ENCODE data around the gene TESMIN. TPM values are rescaled to one million over a fixed set of nuclear protein-coding genes. Genes with fewer than 3 reads are reported as not detected.

TESMIN gene
- total RNA-seq, 1 donor from 2014 or later, result 0.46 TPM

DNA sequence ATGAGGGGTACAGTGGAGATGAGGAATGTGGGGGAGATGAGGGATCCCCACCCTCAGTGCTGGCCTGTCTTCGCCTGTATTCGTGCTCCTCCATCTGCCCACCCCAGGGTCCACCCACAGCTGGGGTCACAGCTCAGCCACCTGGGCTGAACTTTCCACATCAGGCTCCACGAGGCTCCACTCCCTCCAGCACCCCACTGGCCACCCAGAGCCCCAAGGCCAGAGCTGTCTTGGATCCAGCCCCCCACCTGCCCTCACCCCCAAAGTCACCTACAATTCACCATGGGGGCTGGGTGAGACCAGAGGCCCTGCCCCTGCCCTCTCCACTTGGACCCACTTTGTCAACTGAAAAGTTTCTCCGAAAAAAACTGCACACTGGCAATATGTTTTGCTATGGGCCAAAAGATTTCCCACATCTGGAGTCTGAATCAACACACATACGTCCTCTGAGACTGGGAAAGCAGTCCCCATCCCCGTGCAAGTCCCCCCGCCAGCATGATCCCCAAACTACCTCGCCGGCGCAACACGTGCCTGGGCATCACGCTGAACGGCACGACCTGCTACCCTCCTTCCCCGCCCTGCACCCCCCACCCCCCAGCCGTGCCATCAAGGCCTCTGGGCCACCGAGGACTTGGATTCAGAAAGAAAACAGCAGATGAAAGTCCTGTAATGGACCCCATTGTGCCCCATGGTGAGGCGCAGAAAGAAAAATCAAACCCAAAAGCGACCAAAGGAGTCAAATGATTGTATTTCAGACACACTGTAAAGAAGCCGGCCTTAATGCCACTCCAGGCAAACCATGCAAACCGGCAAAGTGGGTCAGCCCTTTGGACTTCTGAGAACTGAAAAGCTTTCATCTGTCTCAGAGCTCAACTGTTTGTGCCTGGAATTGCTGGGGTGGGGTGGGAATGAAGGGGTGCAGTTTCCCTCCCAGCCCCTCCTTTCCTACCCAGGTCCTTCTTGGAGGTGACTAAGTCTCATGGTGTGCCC, 83.5 kb downstream of the TESMIN start:
- DNase-seq (ENCODE audit: low spot score), result peak; percentile 51
- intact Hi-C loops (cut with DNase I), result no loop called here

- DNase-seq (ENCODE audit: low spot score), result peak; percentile 53
- intact Hi-C loops (cut with DNase I), result no loop called here
Measured at GRCh38 chr11:68666849-68667248, 84.5 kb downstream of the TESMIN start.

- intact Hi-C loops (cut with DNase I), result no loop called here
- peak; percentile 36 for DNase-seq (ENCODE audit: low spot score)
Measured at GRCh38 chr11:68665436-68665835, 85.9 kb downstream of the TESMIN start.

GRCh38 chr11:68664906-68665305, 86.4 kb downstream of the TESMIN start:
- intact Hi-C loops (cut with DNase I), result no loop called here

DNA sequence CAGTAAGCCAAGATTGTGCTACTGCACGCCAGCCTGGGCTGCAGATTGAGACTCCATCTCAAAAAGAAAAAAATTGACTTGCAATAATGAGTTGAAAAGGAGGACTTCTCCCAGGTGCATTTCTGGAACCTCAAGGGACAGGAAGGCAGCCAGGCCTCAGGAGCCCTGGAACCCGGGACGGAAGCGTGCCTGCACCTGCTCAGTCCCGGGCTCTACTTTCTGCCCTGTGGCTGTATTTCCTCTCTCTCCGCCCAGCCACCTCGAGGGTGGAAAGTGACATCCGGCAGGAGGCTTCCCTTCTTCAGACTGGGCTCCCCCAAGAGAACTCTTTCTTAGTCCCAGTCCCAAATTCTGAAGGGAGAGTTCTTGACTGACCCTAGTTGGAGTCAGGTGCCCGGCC, 87.2 kb downstream of the TESMIN start:
- intact Hi-C loops (cut with DNase I), result no loop called here
- DNase-seq (ENCODE audit: low spot score), result peak; percentile 49

More at GRCh38 chr11:68664906-68665305, 86.4 kb downstream of the TESMIN start:
- peak; percentile 47 for DNase-seq (ENCODE audit: low spot score)

- DNase-seq (ENCODE audit: low spot score), result peak; percentile 24
- intact Hi-C loops (cut with DNase I), result no loop called here
Measured at GRCh38 chr11:68663482-68664010, 87.8 kb downstream of the TESMIN start.

DNA sequence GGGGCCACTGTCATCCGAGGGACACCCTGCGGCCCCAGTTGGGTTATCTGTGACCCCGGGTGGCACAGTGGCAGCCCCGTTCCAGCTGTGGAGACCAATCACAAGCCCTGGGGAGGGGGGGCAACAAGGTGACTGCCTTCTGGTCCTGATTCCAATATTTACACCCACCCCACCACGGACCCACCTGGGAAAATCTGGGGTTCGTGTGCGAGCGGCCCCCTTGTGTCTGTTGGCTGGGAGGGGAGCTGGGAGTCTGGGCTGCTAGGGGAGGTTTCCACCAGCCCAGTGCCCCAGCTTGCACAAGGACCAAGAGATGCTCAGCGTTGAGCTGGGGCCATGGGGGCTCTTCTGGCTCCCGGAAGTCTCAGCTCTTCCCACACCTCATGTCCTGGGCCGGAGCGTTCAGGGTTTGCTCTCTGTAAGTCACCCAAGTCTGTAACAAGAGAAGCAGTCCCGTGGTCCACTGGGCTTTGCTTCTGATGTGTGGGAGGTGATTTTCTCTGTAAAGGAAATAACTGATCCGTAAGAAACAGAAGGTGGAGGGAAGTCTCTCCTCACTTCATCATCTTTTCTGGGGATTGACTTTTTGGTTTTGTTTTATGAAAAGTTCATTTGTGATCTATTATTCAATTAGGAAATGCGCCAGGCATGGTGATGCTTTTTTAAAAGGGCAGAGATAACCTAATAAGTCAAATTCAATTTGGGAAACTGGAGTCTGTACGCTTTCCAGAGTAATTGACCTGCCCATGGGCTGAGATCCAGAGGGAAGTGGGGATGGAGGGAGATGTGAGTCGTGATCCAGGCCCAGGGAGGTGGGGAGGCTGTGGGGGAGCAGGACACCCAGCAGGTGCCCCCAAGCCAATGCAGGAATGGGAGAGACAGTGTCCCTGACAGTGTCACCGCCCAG, 89.4 kb downstream of the TESMIN start:
- DNase-seq (ENCODE audit: low spot score), result peak; percentile 43
- intact Hi-C loops (cut with DNase I), result no loop called here

DNA sequence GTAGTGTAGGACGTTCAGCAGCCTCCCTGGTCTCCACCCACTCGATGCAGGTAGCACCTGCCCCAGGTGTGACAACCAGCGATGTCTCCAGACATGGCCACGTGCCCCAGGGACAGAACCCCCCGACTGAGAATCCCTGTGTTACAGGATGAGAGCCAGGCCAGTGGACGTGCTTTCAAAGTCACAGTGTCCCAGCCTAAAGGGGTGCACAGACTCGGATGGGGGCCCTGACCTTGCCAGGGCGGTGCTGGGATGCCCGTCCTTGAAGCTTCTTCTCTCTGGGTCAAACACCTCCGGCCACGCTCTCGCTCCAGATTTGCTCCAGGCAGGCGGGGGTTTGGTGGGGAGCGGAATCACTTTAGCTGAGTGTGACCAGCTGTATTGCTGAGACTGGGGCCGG, 90.3 kb downstream of the TESMIN start:
- peak; percentile 74 for DNase-seq (ENCODE audit: low spot score)
- intact Hi-C loops (cut with DNase I), result no loop called here

- intact Hi-C loops (cut with DNase I), result no loop called here
- DNase-seq (ENCODE audit: low spot score), result peak; percentile 57
Measured at GRCh38 chr11:68660066-68660810, 91.1 kb downstream of the TESMIN start.

DNA sequence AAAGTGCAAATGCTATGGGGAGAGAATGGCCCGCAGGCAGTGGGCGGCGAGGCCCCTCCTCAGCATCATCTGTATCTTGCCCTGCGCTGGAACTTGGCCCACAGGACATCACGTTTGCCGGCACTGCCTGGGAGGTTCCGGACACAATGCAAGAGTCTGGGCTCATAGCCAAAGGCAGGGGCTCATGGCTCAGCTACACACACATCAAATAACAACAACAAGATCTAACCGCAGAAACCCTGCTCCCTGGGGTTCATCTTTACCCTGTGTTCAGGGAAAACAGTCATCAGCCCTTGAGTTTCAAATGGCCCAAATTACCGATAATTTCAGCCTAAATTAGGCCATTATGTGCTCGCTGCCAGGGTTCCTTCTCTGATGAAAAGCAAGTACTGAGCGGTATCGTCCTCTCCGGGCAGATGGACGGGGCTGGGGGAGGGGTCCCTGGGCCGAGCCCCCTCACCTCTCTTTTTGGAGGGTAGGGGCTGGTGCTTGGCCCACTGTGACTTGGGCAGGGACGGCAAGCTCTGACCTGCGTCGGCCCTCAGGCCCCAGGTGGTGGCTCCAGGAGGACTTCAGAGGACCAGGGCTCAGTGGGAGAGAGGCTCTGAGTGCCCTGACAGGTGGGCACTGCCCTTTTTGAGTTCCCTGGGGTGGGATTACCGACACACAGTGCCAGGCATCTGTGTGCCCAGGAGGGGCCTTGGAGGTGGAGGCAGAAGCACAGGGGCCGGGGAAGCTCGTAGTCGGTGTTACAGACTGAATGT, 92.0 kb downstream of the TESMIN start:
- peak; percentile 81 for DNase-seq (ENCODE audit: low spot score)
- intact Hi-C loops (cut with DNase I), result no loop called here

- DNase-seq (ENCODE audit: low spot score), result peak; percentile 14
Measured at GRCh38 chr11:68658661-68659060, 92.7 kb downstream of the TESMIN start.

DNA sequence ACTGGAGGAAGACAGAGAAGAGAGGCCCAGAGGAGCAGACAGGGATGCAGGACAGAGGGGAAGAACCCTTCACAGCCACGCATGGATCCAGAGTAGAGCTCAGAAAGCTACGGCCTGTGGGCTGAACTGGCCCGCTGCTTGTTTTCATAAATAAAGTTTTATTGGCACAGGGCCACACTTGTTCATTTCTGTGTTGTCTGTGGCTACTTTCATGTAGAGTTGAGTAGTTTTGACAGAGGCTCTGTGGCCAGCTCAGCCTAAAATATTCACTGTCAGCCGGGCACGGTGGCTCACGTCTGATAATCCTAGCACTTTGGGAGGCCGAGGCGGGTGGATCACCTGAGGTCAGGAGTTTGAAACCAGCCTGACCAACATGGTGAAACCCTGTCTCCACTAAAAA, 93.2 kb downstream of the TESMIN start:
- intact Hi-C loops (cut with DNase I), result no loop called here
- peak; percentile 24 for DNase-seq (ENCODE audit: low spot score)

More at GRCh38 chr11:68658661-68659060, 92.7 kb downstream of the TESMIN start:
- intact Hi-C loops (cut with DNase I), result no loop called here

Other genes with a start within 250 kb of the TESMIN start
- gene GAL, start 67.0 kb downstream of the TESMIN start, total RNA-seq, result 0.30 TPM
- gene CPT1A, start 90.4 kb upstream of the TESMIN start, total RNA-seq, result 37.6 TPM
- 58.0 TPM for gene MRPL21, start 152.3 kb upstream of the TESMIN start, total RNA-seq
- 12.3 TPM for gene IGHMBP2, start 152.4 kb upstream of the TESMIN start, total RNA-seq
- gene MRGPRD, start 229.5 kb upstream of the TESMIN start, total RNA-seq, result not detected

Measured in cardiac septum (tissue), 1 donor.